Activated T-helper 9 cell treated with anti-CD3 and anti-CD28 coated beads, Interleukin-2, amount 50 U/mL, for 16 hours (primary cell): ENCODE data around the gene ZMIZ2.
"Not testable (repeated sequence)": the region's sequence is repeated elsewhere in the genome, so short reads cannot be mapped to it uniquely, and the experiment has no call there.

ENCODE experiments used
- DNase-seq: peaks from one replicate; pipeline ENCODE4 v3.0.0-alpha.2; 2020; ENCODE audit warnings: low read depth

ZMIZ2 gene

GRCh38 chr7:44769776-44770294 is 21.2 kb downstream of the ZMIZ2 start:
- no peak for DNase-seq

GRCh38 chr7:44771358-44771757 is 22.7 kb downstream of the ZMIZ2 start:
- no peak for DNase-seq

GRCh38 chr7:44772440-44772839 is 23.8 kb downstream of the ZMIZ2 start:
- DNase-seq = no peak

GRCh38 chr7:44772867-44773266 is 24.2 kb downstream of the ZMIZ2 start:
- DNase-seq = no peak

- not testable (repeated sequence) for DNase-seq
Measured at GRCh38 chr7:44774486-44774885, 25.8 kb downstream of the ZMIZ2 start.

- DNase-seq = no peak
Measured at GRCh38 chr7:44775383-44776107, 26.9 kb downstream of the ZMIZ2 start.

GRCh38 chr7:44776211-44776610 is 27.6 kb downstream of the ZMIZ2 start:
- DNase-seq = no peak

GRCh38 chr7:44782460-44782859 is 33.8 kb downstream of the ZMIZ2 start:
- DNase-seq = no peak

- no peak for DNase-seq
Measured at GRCh38 chr7:44783407-44783806, 34.8 kb downstream of the ZMIZ2 start.

- no peak for DNase-seq
Measured at GRCh38 chr7:44784364-44784763, 35.7 kb downstream of the ZMIZ2 start.

GRCh38 chr7:44785218-44785617 is 36.6 kb downstream of the ZMIZ2 start:
- not testable (repeated sequence) for DNase-seq

- DNase-seq = no peak
Measured at GRCh38 chr7:44787041-44787440, 38.4 kb downstream of the ZMIZ2 start.

- no peak for DNase-seq
Measured at GRCh38 chr7:44787762-44788161, 39.1 kb downstream of the ZMIZ2 start.

- no peak for DNase-seq
Measured at GRCh38 chr7:44789990-44790389, 41.3 kb downstream of the ZMIZ2 start.

GRCh38 chr7:44791278-44792219 is 42.9 kb downstream of the ZMIZ2 start:
- DNase-seq = no peak

- no peak for DNase-seq
Measured at GRCh38 chr7:44793919-44794318, 45.3 kb downstream of the ZMIZ2 start.

GRCh38 chr7:44794331-44794730 is 45.7 kb downstream of the ZMIZ2 start:
- DNase-seq = no peak

GRCh38 chr7:44796034-44796503 is 47.4 kb downstream of the ZMIZ2 start:
- DNase-seq = no peak

- peak; percentile 98 for DNase-seq
Measured at GRCh38 chr7:44796504-44797328, 48.1 kb downstream of the ZMIZ2 start, which contains the start of gene PPIA. PPIA (plus strand) TSS chr7:44796681; CDS start chr7:44796725, 44 bp downstream.

GRCh38 chr7:44797329-44798258 is 48.9 kb downstream of the ZMIZ2 start:
- DNase-seq = peak; percentile 76
